Measurements from ENCODE around the gene ATP2B3. TPM values are rescaled to one million over a fixed set of nuclear protein-coding genes. Genes with fewer than 3 reads are reported as not detected.

The ATP2B3 gene
- total and polyA plus RNA-seq, 9 of the 15 experiments (the other 6 are each of a cell fraction or from before 2014, with no cell fraction given), result 0.04 TPM; not detected in 8

DNA sequence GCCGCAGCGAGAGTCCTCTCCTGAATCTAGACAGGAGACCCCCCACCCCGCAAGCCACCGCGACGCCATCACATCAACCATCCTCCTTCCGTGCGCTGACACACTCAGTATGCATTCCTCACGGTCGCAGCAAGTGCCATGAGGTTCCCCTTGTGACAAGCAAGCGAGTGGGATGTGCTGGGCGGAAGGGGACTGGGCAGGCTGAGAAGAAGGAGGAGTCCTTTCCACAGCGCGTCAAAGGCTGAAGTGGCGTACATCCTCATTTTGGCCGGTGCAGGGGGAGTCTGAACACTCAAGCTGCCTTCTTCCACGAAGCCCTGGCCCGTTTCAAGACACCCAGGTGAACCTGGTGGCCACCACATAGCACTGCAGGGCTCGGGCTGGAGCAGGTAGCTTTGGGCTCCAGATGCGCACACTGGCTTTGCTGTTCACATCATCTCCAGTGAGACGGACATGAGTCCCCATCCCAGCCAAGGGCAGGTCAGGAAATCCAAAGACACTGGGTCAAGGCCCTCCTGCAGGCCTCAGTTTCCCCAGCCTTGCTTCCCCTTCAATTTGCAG lies 51.1 kb downstream of the ATP2B3 start:
- Histone ChIP-seq H3K4me2 (ENCODE audit: insufficient read depth, low read length) (no peak overlapping the region), H3K79me2 (ENCODE audit: control insufficient read depth, insufficient read depth, low read length) (no peaks in the 10 kb centered on the region), H3K27ac (ENCODE audit: extremely low read depth, low read depth, low read length) (no peak overlapping the region), H2AFZ (ENCODE audit: low read depth, low read length) (no peak overlapping the region), H3K4me3 (no peak overlapping the region), H4K20me1 (replicated peaks; ENCODE audit: control insufficient read depth, insufficient read depth, low read length) (peaks cover 8% of the 10 kb centered on the region; the same call in 1 of the 2 replicates), H3K9me3 (replicated peaks; ENCODE audit: control insufficient read depth, insufficient read depth, low read depth, low read length) (no peaks in the 10 kb centered on the region), H3K4me1 (replicated peaks in 1 of 2; ENCODE audit: control insufficient read depth in 2 of 2, insufficient read depth in 2 of 2, low read length in 2 of 2) (peaks cover 0 to 23% of the 10 kb centered on the region in 2 experiments; a peak in 3 of 5 replicates), H3K9me1 (ENCODE audit: control insufficient read depth, insufficient read depth, low read length) (no peaks in the 10 kb centered on the region), H3K9ac (ENCODE audit: insufficient read depth in 1 of 2, low read depth in 2 of 2, low read length in 2 of 2) (no peak overlapping the region), H3K36me3 (ENCODE audit: control insufficient read depth, insufficient read depth, low read length) (no peaks in the 10 kb centered on the region), H3K27me3 (ENCODE audit: control insufficient read depth in 2 of 2, insufficient read depth in 2 of 2, low read length in 2 of 2) (peaks cover 14 to 86% of the 10 kb centered on the region in 2 experiments; a peak in 3 of 5 replicates)
- no peak for TF ChIP-seq ASH1L (IDR thresholded peaks at IDR 0.05; ENCODE audit: borderline replicate concordance, low read depth, partially characterized antibody)
- TF ChIP-seq, protein P1, sequence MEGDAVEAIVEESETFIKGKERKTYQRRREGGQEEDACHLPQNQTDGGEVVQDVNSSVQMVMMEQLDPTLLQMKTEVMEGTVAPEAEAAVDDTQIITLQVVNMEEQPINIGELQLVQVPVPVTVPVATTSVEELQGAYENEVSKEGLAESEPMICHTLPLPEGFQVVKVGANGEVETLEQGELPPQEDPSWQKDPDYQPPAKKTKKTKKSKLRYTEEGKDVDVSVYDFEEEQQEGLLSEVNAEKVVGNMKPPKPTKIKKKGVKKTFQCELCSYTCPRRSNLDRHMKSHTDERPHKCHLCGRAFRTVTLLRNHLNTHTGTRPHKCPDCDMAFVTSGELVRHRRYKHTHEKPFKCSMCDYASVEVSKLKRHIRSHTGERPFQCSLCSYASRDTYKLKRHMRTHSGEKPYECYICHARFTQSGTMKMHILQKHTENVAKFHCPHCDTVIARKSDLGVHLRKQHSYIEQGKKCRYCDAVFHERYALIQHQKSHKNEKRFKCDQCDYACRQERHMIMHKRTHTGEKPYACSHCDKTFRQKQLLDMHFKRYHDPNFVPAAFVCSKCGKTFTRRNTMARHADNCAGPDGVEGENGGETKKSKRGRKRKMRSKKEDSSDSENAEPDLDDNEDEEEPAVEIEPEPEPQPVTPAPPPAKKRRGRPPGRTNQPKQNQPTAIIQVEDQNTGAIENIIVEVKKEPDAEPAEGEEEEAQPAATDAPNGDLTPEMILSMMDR (IDR thresholded peaks at IDR 0.05 in 2 of 3, conservative IDR thresholded peaks at IDR 0.05 in 1 of 3; ENCODE audit: insufficient read depth in 2 of 3, low read depth in 1 of 3, low read length in 3 of 3), result peak in 2 of 3 experiments; percentile 4 to 43; a peak in 2 of 6 replicates
- FAIRE-seq (no peak), DNase-seq (ENCODE audit: extremely low read depth in 1 of 4, low spot score in 3 of 4) (peak; percentile 11 to 29 (median 24)), ATAC-seq (peak; percentile 76)
- BruUV-seq (replicated peaks), result no TSS peak
- CTCF ChIA-PET (ENCODE audit: low intra/inter-chr PET ratio), result no interaction called here
- intact Hi-C loops (cut with micrococcal nuclease) (no loop called here), in situ Hi-C loops (cut with MboI) (no loop called here)
- WGBS (ENCODE audit: insufficient coverage, low coverage, missing lambda C conversion rate), result 2% methylated on average over 14 of the region's 21 CpGs
- POLR2A ChIA-PET, result interaction anchor here (0.7 to 0.9 kb wide), 2 partner anchors 10 to 980 kb away, joined by 3 to 4 read pairs; no protein-coding TSS in a partner anchor

All from K562 (cell line).